Retinal pigment epithelial cell (primary cell): ENCODE measurements around the gene BCO2.
A peak's percentile ranks its signal among the peaks of the same experiment; 100 is the strongest.

Source experiments
- DNase-seq: peaks from one replicate; pipeline ENCODE4 v3.0.0-alpha.2; 2010; ENCODE audit warnings: low read depth
- H3K4me3 ChIP-seq: 2 replicates; pipeline ENCODE4 v1.5.1; 2011; ENCODE audit warnings: mild to moderate bottlenecking, low read length, control low read depth, moderate library complexity
- CTCF ChIP-seq: conservative IDR thresholded peaks from 2 replicates; pipeline ENCODE4 v1.5.1; 2011; ENCODE audit warnings: low read depth, low read length, control low read depth, inconsistent platforms

Gene BCO2

DNA sequence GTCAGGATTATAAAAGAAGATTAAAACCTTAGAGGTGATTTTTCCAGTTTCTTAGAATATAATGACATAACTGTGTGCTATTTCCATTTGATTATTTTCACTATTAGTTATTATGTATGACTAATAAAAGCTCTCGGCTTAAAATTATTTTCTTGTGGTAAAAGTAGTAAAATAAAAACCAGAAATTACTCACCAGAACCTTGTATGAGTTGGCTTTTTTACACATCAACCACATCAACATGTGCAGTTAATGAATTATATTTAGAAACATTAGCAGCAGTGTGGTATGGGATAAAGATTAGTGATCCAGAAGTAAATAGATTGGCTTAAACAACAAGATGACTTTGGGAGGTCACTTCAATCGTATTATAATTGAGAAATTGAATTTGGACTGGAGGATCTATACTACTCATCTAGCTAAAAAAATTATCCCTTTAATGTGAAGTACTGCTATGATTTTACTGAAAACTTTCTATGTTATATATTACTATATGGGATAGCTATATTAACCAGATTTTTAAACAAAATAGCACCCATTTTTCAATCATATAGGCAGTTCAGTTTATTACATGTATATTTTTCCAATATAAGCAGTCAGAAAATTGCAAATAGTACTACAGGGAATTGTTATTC, 2.8 kb upstream of the BCO2 start:
- DNase-seq: peak; percentile 78
- TF ChIP-seq CTCF: no peak
- no peak overlapping the region for H3K4me3 ChIP-seq

DNA sequence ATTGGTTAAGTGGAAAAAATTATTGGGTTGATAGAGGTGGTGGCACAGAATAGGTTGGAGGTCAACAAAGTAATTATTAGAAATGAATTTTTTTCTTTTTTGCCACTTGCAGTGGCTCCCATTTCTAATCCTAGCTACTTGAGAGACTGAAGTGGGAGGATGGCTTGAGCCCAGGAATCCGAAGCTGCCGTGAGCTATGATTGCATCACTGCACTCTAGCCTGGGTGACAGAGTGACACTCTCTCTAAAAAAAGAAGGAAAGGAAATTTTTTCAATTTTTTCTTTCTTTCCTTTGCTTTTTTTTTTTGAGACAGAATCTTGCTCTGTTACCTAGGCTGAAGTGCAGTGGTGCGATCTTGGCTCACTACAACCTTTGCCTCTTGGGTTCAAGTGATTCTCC, 2.2 kb upstream of the BCO2 start:
- no peak for DNase-seq
- no peak overlapping the region for H3K4me3 ChIP-seq
- no peak for TF ChIP-seq CTCF

GRCh38 chr11:112175599-112175952, 264 bp downstream of the BCO2 start:
- TF ChIP-seq CTCF: no peak
- no peak for DNase-seq
- H3K4me3 ChIP-seq: peak overlapping the region; percentile 47

DNA sequence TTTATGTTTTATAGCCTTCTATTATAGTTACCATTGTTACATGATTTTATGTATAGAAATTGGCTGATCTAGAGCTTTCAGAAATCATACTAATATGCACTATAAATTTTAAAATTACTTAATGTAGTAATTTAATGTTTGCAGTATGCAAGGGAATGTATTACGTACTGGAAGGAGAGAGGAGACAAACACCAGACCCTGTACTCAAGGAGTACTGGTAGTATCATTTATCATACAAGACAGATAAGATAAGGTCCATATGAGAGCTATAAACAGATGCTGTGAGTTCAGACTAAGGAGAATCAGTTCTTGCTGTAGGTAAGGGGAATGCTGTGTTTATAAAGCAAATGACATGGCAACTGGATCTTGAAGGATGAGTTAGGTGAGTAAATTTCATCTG, 765 bp downstream of the BCO2 start:
- DNase-seq: no peak
- TF ChIP-seq CTCF: no peak
- peak overlapping the region; percentile 47 for H3K4me3 ChIP-seq

DNA sequence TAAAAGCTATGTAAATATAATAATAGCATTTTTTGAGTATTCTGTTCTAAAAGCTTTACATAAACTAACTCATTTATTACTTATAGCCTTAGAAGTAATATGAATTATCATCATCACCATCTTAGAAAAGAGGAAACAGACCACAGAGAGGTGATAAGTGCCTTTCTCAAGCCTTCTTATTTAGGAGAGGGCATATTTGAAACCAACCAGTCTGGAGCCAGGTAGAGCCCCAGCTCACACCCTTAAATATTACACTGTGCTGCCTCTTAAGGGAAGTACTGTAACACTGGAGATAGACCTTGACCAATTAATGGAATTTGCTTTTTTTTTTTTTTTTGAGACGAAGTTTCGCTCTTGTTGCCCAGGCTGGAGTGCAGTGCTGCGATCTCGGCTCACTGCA, 2.3 kb downstream of the BCO2 start:
- H3K4me3 ChIP-seq: no peak overlapping the region
- DNase-seq: no peak
- no peak for TF ChIP-seq CTCF

- no peak for TF ChIP-seq CTCF
- no peak for DNase-seq
- no peak overlapping the region for H3K4me3 ChIP-seq
These were observed 3.1 kb downstream of the BCO2 start for GRCh38 chr11:112178428-112178827.

GRCh38 chr11:112178936-112179335, 3.6 kb downstream of the BCO2 start:
- no peak for DNase-seq
- TF ChIP-seq CTCF: no peak
- H3K4me3 ChIP-seq: no peak overlapping the region
